Progenitor cell of endocrine pancreas (in vitro differentiated cells): ENCODE results near the gene LHCGR. TPM values are rescaled to one million over a fixed set of nuclear protein-coding genes. Genes with fewer than 3 reads are reported as not detected.

Experiments
- DNase-seq: peaks from one replicate; pipeline ENCODE4 v3.0.0; 2021; ENCODE audit warnings: low spot score; ENCODE audit not compliant: unreplicated experiment
- H3K27ac Mint-ChIP-seq: 2 replicates; pipeline ENCODE4 v1.8.0; 2021; ENCODE audit warnings: mild to moderate bottlenecking, moderate library complexity, mixed read lengths
- H3K27me3 Mint-ChIP-seq: 2 replicates; pipeline ENCODE4 v1.8.0; 2021; ENCODE audit warnings: mixed read lengths
- H3K36me3 Mint-ChIP-seq: 2 replicates; pipeline ENCODE4 v1.8.0; 2022; ENCODE audit warnings: mixed read lengths; ENCODE audit not compliant: insufficient read depth
- H3K4me1 Mint-ChIP-seq: 2 replicates; pipeline ENCODE4 v1.8.0; 2021; ENCODE audit warnings: low read depth, mixed read lengths
- H3K4me3 Mint-ChIP-seq: 2 replicates; pipeline ENCODE4 v1.8.0; 2021; ENCODE audit warnings: low read depth, mild to moderate bottlenecking, moderate library complexity, mixed read lengths
- H3K9me3 Mint-ChIP-seq: 2 replicates; pipeline ENCODE4 v1.8.0; 2021; ENCODE audit warnings: low read depth, mixed read lengths
- total RNA-seq: library from RNA; stranded (reverse); gene quantifications from 2 replicates; pipeline ENCODE4 v1.2.1, GENCODE V29; 2021
- TF ChIP-seq, protein P1 (sequence below): fragments of 200-600 bp; sonication (generic); IDR thresholded peaks from one replicate; pipeline ENCODE4 v1.5.0; 2021; ENCODE audit warnings: antibody characterized with exemption, mild to moderate bottlenecking; ENCODE audit not compliant: unreplicated experiment

LHCGR gene
- total RNA-seq, 1 donor from 2014 or later, result not detected

GRCh38 chr2:48719480-48720177, 35.9 kb downstream of the LHCGR start:
- Mint-ChIP-seq H3K4me3 (no peak overlapping the region), H3K4me1 (peaks cover 8% of the 10 kb centered on the region), H3K36me3 (no peaks in the 10 kb centered on the region), H3K9me3 (no peaks in the 10 kb centered on the region), H3K27me3 (no peaks in the 10 kb centered on the region), H3K27ac (no peak overlapping the region)
- TF ChIP-seq, protein P1, sequence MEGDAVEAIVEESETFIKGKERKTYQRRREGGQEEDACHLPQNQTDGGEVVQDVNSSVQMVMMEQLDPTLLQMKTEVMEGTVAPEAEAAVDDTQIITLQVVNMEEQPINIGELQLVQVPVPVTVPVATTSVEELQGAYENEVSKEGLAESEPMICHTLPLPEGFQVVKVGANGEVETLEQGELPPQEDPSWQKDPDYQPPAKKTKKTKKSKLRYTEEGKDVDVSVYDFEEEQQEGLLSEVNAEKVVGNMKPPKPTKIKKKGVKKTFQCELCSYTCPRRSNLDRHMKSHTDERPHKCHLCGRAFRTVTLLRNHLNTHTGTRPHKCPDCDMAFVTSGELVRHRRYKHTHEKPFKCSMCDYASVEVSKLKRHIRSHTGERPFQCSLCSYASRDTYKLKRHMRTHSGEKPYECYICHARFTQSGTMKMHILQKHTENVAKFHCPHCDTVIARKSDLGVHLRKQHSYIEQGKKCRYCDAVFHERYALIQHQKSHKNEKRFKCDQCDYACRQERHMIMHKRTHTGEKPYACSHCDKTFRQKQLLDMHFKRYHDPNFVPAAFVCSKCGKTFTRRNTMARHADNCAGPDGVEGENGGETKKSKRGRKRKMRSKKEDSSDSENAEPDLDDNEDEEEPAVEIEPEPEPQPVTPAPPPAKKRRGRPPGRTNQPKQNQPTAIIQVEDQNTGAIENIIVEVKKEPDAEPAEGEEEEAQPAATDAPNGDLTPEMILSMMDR, result no peak
- DNase-seq, result no peak

- H3K4me3 Mint-ChIP-seq, result no peak overlapping the region
- H3K4me1 Mint-ChIP-seq, result peaks cover 8% of the 10 kb centered on the region
- no peak overlapping the region for H3K27ac Mint-ChIP-seq
- no peaks in the 10 kb centered on the region for H3K36me3 Mint-ChIP-seq
- no peak for DNase-seq
- H3K27me3 Mint-ChIP-seq, result no peaks in the 10 kb centered on the region
- TF ChIP-seq, protein P1, result no peak
- H3K9me3 Mint-ChIP-seq, result no peaks in the 10 kb centered on the region
Observed at GRCh38 chr2:48717846-48718245, 37.7 kb downstream of the LHCGR start.

DNA sequence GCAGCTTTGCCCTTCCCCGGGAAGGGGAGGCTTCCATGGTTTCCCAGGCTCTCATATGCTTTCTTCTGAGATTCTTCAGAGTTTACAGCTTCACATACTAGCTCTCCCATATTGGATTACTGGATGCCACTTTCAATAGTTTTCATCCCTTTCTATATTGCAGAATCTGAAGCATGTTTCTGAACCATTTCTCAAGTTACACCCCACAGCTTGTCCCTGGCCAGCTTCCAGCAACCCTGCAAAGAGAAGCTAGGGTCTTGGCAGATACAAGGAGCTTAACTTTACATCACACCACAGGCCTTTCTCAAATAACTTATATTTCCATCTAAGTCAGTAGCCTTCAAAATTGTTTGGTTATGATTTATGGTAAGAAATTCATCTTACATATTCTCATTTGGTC, 39.6 kb downstream of the LHCGR start:
- H3K27ac Mint-ChIP-seq, result no peak overlapping the region
- H3K36me3 Mint-ChIP-seq, result no peaks in the 10 kb centered on the region
- peaks cover 8% of the 10 kb centered on the region for H3K4me1 Mint-ChIP-seq
- no peak for DNase-seq
- TF ChIP-seq, protein P1, result no peak
- H3K27me3 Mint-ChIP-seq, result peaks cover 8% of the 10 kb centered on the region
- no peak overlapping the region for H3K4me3 Mint-ChIP-seq
- H3K9me3 Mint-ChIP-seq, result no peaks in the 10 kb centered on the region

DNA sequence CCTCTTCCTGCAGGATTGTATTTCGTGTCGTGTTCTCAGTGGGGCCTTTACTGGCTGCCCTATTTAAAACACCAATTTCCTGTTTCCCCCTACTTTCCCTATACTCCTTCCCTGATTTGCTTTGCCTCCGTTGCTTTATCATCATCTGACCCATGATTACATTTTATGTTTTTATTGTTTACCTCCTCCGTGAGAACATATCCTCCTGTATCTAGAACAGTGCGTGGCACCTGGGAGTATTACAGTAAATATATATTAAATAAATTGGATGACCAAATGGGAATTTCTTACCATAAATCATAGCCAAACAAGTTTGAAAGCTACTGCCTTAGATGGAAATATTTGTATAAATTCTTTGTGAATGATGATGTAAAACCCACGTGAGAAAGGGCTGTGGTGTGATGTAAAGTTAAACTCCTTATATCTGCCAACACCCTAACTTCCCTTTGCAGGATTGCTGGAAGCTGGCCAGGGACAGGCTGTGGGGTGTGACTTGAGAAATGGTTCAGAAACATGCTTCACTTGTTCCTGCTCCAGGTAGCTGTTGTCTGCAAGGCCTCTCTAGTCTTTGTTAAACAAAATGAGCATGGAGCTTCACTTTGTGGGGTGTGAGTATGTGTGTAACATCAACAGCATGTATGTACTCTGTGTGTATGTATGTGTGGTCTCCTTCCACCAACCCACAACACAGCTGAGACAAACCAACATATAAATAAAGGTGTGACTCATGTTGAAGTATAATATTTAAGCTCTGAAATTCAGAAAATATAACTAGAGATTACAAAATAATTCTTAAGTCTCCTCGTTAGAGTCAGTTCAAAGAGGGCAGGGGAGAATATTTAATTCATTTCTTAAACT, 40.3 kb downstream of the LHCGR start:
- TF ChIP-seq, protein P1, result no peak
- no peak overlapping the region for H3K4me3 Mint-ChIP-seq
- no peaks in the 10 kb centered on the region for H3K36me3 Mint-ChIP-seq
- peaks cover 10% of the 10 kb centered on the region for H3K27me3 Mint-ChIP-seq
- H3K9me3 Mint-ChIP-seq, result no peaks in the 10 kb centered on the region
- no peak overlapping the region for H3K27ac Mint-ChIP-seq
- DNase-seq, result no peak
- peaks cover 8% of the 10 kb centered on the region for H3K4me1 Mint-ChIP-seq

DNA sequence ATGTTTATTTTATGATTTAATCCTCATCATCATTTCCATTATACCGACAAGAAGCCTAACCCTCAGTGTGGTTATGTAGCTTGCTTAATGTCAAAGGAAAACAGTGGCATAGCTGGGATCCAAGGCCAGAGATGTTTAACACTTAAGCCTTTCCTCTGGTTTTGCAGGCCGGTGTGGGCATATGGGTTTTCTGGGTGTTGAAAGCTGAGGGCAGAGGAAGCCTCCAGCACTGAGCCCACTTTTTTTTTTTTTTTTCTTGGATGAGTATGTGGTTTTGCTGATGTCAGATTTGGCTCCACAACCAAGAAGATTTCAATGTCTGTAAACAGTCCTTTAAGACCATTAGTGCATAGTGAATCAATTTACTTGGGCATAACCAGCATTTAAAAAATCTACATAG, 41.3 kb downstream of the LHCGR start:
- Mint-ChIP-seq H3K27ac (no peak overlapping the region), H3K4me3 (no peak overlapping the region), H3K4me1 (peaks cover under 1% of the 10 kb centered on the region), H3K27me3 (peaks cover 10% of the 10 kb centered on the region), H3K36me3 (no peaks in the 10 kb centered on the region), H3K9me3 (no peaks in the 10 kb centered on the region)
- DNase-seq, result no peak
- TF ChIP-seq, protein P1, result no peak
